Activated CD4-positive, alpha-beta T cell treated with anti-CD3 and anti-CD28 coated beads, Interleukin-2, amount 10 ng/mL, durations not matched to agents 24 days and 14 days (primary cell): ENCODE measurements around the gene SPATA31C2. TPM values are rescaled to one million over a fixed set of nuclear protein-coding genes. Genes with fewer than 3 reads are reported as not detected.
"Not testable (repeated sequence)": the region's sequence is repeated elsewhere in the genome, so short reads cannot be mapped to it uniquely, and the experiment has no call there.

Source experiments
- DNase-seq: peaks from one replicate; pipeline ENCODE4 v3.0.0; 2022
- H3K27ac Mint-ChIP-seq: one replicate; pipeline ENCODE4 v1.8.0; 2022; ENCODE audit warnings: mild to moderate bottlenecking, mixed read lengths
- H3K27me3 Mint-ChIP-seq: one replicate; pipeline ENCODE4 v1.8.0; 2022; ENCODE audit warnings: mixed read lengths
- H3K36me3 Mint-ChIP-seq: one replicate; pipeline ENCODE4 v1.8.0; 2022; ENCODE audit warnings: low read depth, mild to moderate bottlenecking, mixed read lengths
- H3K4me1 Mint-ChIP-seq: one replicate; pipeline ENCODE4 v1.8.0; 2021; ENCODE audit warnings: mixed read lengths
- H3K4me3 Mint-ChIP-seq: one replicate; pipeline ENCODE4 v1.8.0; 2022; ENCODE audit warnings: mild to moderate bottlenecking, moderate library complexity, mixed read lengths
- H3K9me3 Mint-ChIP-seq: one replicate; pipeline ENCODE4 v1.8.0; 2021; ENCODE audit warnings: mixed read lengths
- intact Hi-C: fragments of 100-400 bp; cut with micrococcal nuclease; formaldehyde crosslinking; loops from one replicate; pipeline ENCODE4 v1.15.1; 2023
- total RNA-seq: library from RNA; stranded (reverse); gene quantifications from 2 replicates; pipeline ENCODE4 v1.2.3, GENCODE V29; 2022

Gene SPATA31C2
- total RNA-seq, 1 donor from 2014 or later = 0.09 TPM

- no peaks in the 10 kb centered on the region for H3K36me3 Mint-ChIP-seq
- peaks cover 17% of the 10 kb centered on the region for H3K27me3 Mint-ChIP-seq
- no peaks in the 10 kb centered on the region for H3K9me3 Mint-ChIP-seq
- no peak overlapping the region for H3K4me3 Mint-ChIP-seq
- H3K4me1 Mint-ChIP-seq = no peaks in the 10 kb centered on the region
- intact Hi-C loops = no loop called here
- H3K27ac Mint-ChIP-seq = no peak overlapping the region
- DNase-seq = no peak
These were observed 30.3 kb upstream of the SPATA31C2 start for GRCh38 chr9:88168564-88168963.

GRCh38 chr9:88166660-88167059 is 28.4 kb upstream of the SPATA31C2 start:
- no peaks in the 10 kb centered on the region for H3K4me1 Mint-ChIP-seq
- H3K36me3 Mint-ChIP-seq = no peaks in the 10 kb centered on the region
- H3K9me3 Mint-ChIP-seq = no peaks in the 10 kb centered on the region
- H3K27ac Mint-ChIP-seq = no peak overlapping the region
- H3K27me3 Mint-ChIP-seq = peaks cover 15% of the 10 kb centered on the region
- no peak for DNase-seq
- intact Hi-C loops = no loop called here
- no peak overlapping the region for H3K4me3 Mint-ChIP-seq

- peaks cover 21% of the 10 kb centered on the region for H3K27me3 Mint-ChIP-seq
- intact Hi-C loops = no loop called here
- H3K27ac Mint-ChIP-seq = no peak overlapping the region
- H3K36me3 Mint-ChIP-seq = no peaks in the 10 kb centered on the region
- H3K9me3 Mint-ChIP-seq = no peaks in the 10 kb centered on the region
- no peak overlapping the region for H3K4me3 Mint-ChIP-seq
- no peak for DNase-seq
- H3K4me1 Mint-ChIP-seq = no peaks in the 10 kb centered on the region
These were observed 26.6 kb upstream of the SPATA31C2 start for GRCh38 chr9:88164850-88165249.

GRCh38 chr9:88161144-88161543 is 22.9 kb upstream of the SPATA31C2 start:
- H3K4me1 Mint-ChIP-seq = no peaks in the 10 kb centered on the region
- H3K9me3 Mint-ChIP-seq = no peaks in the 10 kb centered on the region
- H3K27me3 Mint-ChIP-seq = peaks cover 31% of the 10 kb centered on the region
- intact Hi-C loops = no loop called here
- no peak overlapping the region for H3K27ac Mint-ChIP-seq
- no peaks in the 10 kb centered on the region for H3K36me3 Mint-ChIP-seq
- DNase-seq = no peak
- no peak overlapping the region for H3K4me3 Mint-ChIP-seq

- Mint-ChIP-seq H3K27ac (no peak overlapping the region), H3K4me1 (no peaks in the 10 kb centered on the region), H3K36me3 (no peaks in the 10 kb centered on the region), H3K27me3 (peaks cover 42% of the 10 kb centered on the region), H3K4me3 (no peak overlapping the region), H3K9me3 (no peaks in the 10 kb centered on the region)
- DNase-seq = no peak
- intact Hi-C loops = no loop called here
These were observed 5.8 kb upstream of the SPATA31C2 start for GRCh38 chr9:88143957-88144625.

- peaks cover 42% of the 10 kb centered on the region for H3K27me3 Mint-ChIP-seq
These were observed 4.9 kb upstream of the SPATA31C2 start for GRCh38 chr9:88143179-88143578.

GRCh38 chr9:88133552-88133951 is 4.7 kb downstream of the SPATA31C2 start:
- peak overlapping the region; percentile 67 for H3K27ac Mint-ChIP-seq
- DNase-seq = not testable (repeated sequence)

More at GRCh38 chr9:88143179-88143578, 4.9 kb upstream of the SPATA31C2 start:
- no peak overlapping the region for H3K4me3 Mint-ChIP-seq
- no peak for DNase-seq
- H3K9me3 Mint-ChIP-seq = no peaks in the 10 kb centered on the region
- no peak overlapping the region for H3K27ac Mint-ChIP-seq
- H3K36me3 Mint-ChIP-seq = no peaks in the 10 kb centered on the region
- H3K4me1 Mint-ChIP-seq = no peaks in the 10 kb centered on the region
- intact Hi-C loops = no loop called here

GRCh38 chr9:88129556-88129955 is 8.7 kb downstream of the SPATA31C2 start:
- H3K27me3 Mint-ChIP-seq, H3K9me3 Mint-ChIP-seq, H3K36me3 Mint-ChIP-seq, H3K27ac Mint-ChIP-seq, H3K4me3 Mint-ChIP-seq, intact Hi-C loops, H3K4me1 Mint-ChIP-seq: not testable (repeated sequence)
- peak; percentile 79 for DNase-seq

More at GRCh38 chr9:88133552-88133951, 4.7 kb downstream of the SPATA31C2 start:
- H3K9me3 Mint-ChIP-seq, intact Hi-C loops, H3K4me1 Mint-ChIP-seq, H3K36me3 Mint-ChIP-seq, H3K27me3 Mint-ChIP-seq: not testable (repeated sequence)
- H3K4me3 Mint-ChIP-seq = peak overlapping the region; percentile 19

GRCh38 chr9:88127700-88128300 is 10.5 kb downstream of the SPATA31C2 start:
- H3K27me3 Mint-ChIP-seq, H3K4me1 Mint-ChIP-seq, intact Hi-C loops, H3K27ac Mint-ChIP-seq, H3K9me3 Mint-ChIP-seq, H3K4me3 Mint-ChIP-seq, DNase-seq, H3K36me3 Mint-ChIP-seq: not testable (repeated sequence)

- H3K4me3 Mint-ChIP-seq, H3K27me3 Mint-ChIP-seq, H3K27ac Mint-ChIP-seq, H3K4me1 Mint-ChIP-seq, H3K9me3 Mint-ChIP-seq, DNase-seq, H3K36me3 Mint-ChIP-seq, intact Hi-C loops: not testable (repeated sequence)
These were observed 14.9 kb downstream of the SPATA31C2 start for GRCh38 chr9:88123413-88123812.

GRCh38 chr9:88118121-88118520 is 20.2 kb downstream of the SPATA31C2 start:
- H3K27ac Mint-ChIP-seq, H3K9me3 Mint-ChIP-seq, intact Hi-C loops, DNase-seq, H3K36me3 Mint-ChIP-seq, H3K4me1 Mint-ChIP-seq, H3K27me3 Mint-ChIP-seq, H3K4me3 Mint-ChIP-seq: not testable (repeated sequence)

GRCh38 chr9:88114968-88115612 is 23.2 kb downstream of the SPATA31C2 start:
- DNase-seq, H3K36me3 Mint-ChIP-seq, H3K9me3 Mint-ChIP-seq, H3K27ac Mint-ChIP-seq, H3K4me1 Mint-ChIP-seq, H3K27me3 Mint-ChIP-seq, intact Hi-C loops, H3K4me3 Mint-ChIP-seq: not testable (repeated sequence)

GRCh38 chr9:88114283-88114967 is 23.9 kb downstream of the SPATA31C2 start:
- intact Hi-C loops, H3K9me3 Mint-ChIP-seq, H3K4me1 Mint-ChIP-seq, H3K36me3 Mint-ChIP-seq, H3K27ac Mint-ChIP-seq, DNase-seq, H3K4me3 Mint-ChIP-seq, H3K27me3 Mint-ChIP-seq: not testable (repeated sequence)
